Brain microvascular endothelial cell (primary cell): ENCODE results near the gene PIEZO2.

Source experiments
- DNase-seq: peaks from one replicate; pipeline ENCODE4 v3.0.0-alpha.2; 2020
- H3K27ac ChIP-seq: fragments of 250-450 bp; sonication (Bioruptor Pico); 2 replicates; pipeline ENCODE4 v1.5.1; 2020; ENCODE audit warnings: mild to moderate bottlenecking, moderate library complexity
- H3K27me3 ChIP-seq: fragments of 250-450 bp; sonication (Bioruptor Pico); replicated peaks from 2 replicates; pipeline ENCODE4 v1.5.1; 2020; ENCODE audit warnings: mild to moderate bottlenecking
- H3K36me3 ChIP-seq: fragments of 250-450 bp; sonication (Bioruptor Pico); replicated peaks from 2 replicates; pipeline ENCODE4 v1.5.1; 2020; ENCODE audit warnings: mild to moderate bottlenecking
- H3K4me3 ChIP-seq: 2 replicates; pipeline ENCODE4 v1.5.1; 2011; ENCODE audit warnings: low read depth, mild to moderate bottlenecking, control low read depth, low read length, moderate library complexity
- CTCF ChIP-seq: IDR thresholded peaks from 2 replicates; pipeline ENCODE4 v1.5.1; 2011; ENCODE audit warnings: low read depth, mild to moderate bottlenecking, moderate library complexity, low read length, control low read depth, inconsistent platforms; ENCODE audit errors: missing control alignments
- in situ Hi-C: cut with HindIII; loops from 2 replicates; pipeline ENCODE4 v1.10.0; 2017; ENCODE audit warnings: low sequenced_read_pairs, low pct_ligation_motif_present

PIEZO2 gene

GRCh38 chr18:11121443-11121849, 27.9 kb downstream of the PIEZO2 start:
- no peak overlapping the region for H3K27ac ChIP-seq
- H3K27me3 ChIP-seq, result no peaks in the 10 kb centered on the region
- in situ Hi-C loops, result no loop called here
- no peaks in the 10 kb centered on the region for H3K36me3 ChIP-seq
- TF ChIP-seq CTCF, result no peak
- DNase-seq, result peak; percentile 54
- no peak overlapping the region for H3K4me3 ChIP-seq

- Histone ChIP-seq H3K27me3 (no peaks in the 10 kb centered on the region), H3K27ac (peak overlapping the region; percentile 52), H3K4me3 (no peak overlapping the region), H3K36me3 (no peaks in the 10 kb centered on the region)
- no peak for TF ChIP-seq CTCF
- in situ Hi-C loops, result no loop called here
- DNase-seq, result peak; percentile 74
Observed at GRCh38 chr18:11119959-11120587, 29.3 kb downstream of the PIEZO2 start.

GRCh38 chr18:11119550-11119949, 29.8 kb downstream of the PIEZO2 start:
- no peak for DNase-seq
- TF ChIP-seq CTCF, result no peak
- H3K27me3 ChIP-seq, result no peaks in the 10 kb centered on the region
- in situ Hi-C loops, result no loop called here
- no peak overlapping the region for H3K4me3 ChIP-seq
- H3K36me3 ChIP-seq, result no peaks in the 10 kb centered on the region
- H3K27ac ChIP-seq, result peak overlapping the region; percentile 20

GRCh38 chr18:11118051-11118766, 31.2 kb downstream of the PIEZO2 start:
- Histone ChIP-seq H3K27ac (no peak overlapping the region), H3K36me3 (no peaks in the 10 kb centered on the region), H3K27me3 (no peaks in the 10 kb centered on the region), H3K4me3 (no peak overlapping the region)
- DNase-seq, result no peak
- in situ Hi-C loops, result no loop called here
- no peak for TF ChIP-seq CTCF

- peak overlapping the region; percentile 82 for H3K27ac ChIP-seq
- no peak for TF ChIP-seq CTCF
- in situ Hi-C loops, result no loop called here
- H3K4me3 ChIP-seq, result no peak overlapping the region
- no peak for DNase-seq
- no peaks in the 10 kb centered on the region for H3K27me3 ChIP-seq
- no peaks in the 10 kb centered on the region for H3K36me3 ChIP-seq
Observed at GRCh38 chr18:11115276-11115675, 34.1 kb downstream of the PIEZO2 start.
